Omental fat pad (tissue), 4 donors: ENCODE data around the gene MBNL2. TPM values are rescaled to one million over a fixed set of nuclear protein-coding genes. Genes with fewer than 3 reads are reported as not detected.
A peak's percentile ranks its signal among the peaks of the same experiment; 100 is the strongest.

Experiments used
- ATAC-seq: fragments of 150-250 bp; one replicate; pipeline ENCODE4 v1.9.1; 2016; ENCODE audit warnings: mild to moderate bottlenecking, moderate library complexity; ENCODE audit not compliant: low FRiP score
- DNase-seq: peaks from one replicate; pipeline ENCODE4 v3.0.0-alpha.2; 2019; ENCODE audit warnings: low spot score
- total RNA-seq, 4 donors: library from RNA; depleted of rRNA; stranded (reverse); fragments of >200 nt; gene quantifications; one replicate each; pipeline ENCODE4 v1.1.0, GENCODE V29; 2016
- TF ChIP-seq, protein P1 (sequence below), 3 donors: fragments of 450-650 bp; IDR thresholded peaks; one replicate each; pipeline ENCODE4 v1.5.1; 2016 to 2017; ENCODE audit warnings: antibody characterized with exemption in 3 of 3, mild to moderate bottlenecking in 3 of 3, moderate library complexity in 2 of 3

MBNL2 gene
- total RNA-seq, 4 donors from 2014 or later, result 105 to 132 (median 123) TPM

- no peak for DNase-seq
- TF ChIP-seq, protein P1, sequence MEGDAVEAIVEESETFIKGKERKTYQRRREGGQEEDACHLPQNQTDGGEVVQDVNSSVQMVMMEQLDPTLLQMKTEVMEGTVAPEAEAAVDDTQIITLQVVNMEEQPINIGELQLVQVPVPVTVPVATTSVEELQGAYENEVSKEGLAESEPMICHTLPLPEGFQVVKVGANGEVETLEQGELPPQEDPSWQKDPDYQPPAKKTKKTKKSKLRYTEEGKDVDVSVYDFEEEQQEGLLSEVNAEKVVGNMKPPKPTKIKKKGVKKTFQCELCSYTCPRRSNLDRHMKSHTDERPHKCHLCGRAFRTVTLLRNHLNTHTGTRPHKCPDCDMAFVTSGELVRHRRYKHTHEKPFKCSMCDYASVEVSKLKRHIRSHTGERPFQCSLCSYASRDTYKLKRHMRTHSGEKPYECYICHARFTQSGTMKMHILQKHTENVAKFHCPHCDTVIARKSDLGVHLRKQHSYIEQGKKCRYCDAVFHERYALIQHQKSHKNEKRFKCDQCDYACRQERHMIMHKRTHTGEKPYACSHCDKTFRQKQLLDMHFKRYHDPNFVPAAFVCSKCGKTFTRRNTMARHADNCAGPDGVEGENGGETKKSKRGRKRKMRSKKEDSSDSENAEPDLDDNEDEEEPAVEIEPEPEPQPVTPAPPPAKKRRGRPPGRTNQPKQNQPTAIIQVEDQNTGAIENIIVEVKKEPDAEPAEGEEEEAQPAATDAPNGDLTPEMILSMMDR (IDR thresholded peaks at IDR 0.05), result no peak
- ATAC-seq, result peak; percentile 53
Measured at GRCh38 chr13:97266772-97267417, 44.8 kb downstream of the MBNL2 start.

DNA sequence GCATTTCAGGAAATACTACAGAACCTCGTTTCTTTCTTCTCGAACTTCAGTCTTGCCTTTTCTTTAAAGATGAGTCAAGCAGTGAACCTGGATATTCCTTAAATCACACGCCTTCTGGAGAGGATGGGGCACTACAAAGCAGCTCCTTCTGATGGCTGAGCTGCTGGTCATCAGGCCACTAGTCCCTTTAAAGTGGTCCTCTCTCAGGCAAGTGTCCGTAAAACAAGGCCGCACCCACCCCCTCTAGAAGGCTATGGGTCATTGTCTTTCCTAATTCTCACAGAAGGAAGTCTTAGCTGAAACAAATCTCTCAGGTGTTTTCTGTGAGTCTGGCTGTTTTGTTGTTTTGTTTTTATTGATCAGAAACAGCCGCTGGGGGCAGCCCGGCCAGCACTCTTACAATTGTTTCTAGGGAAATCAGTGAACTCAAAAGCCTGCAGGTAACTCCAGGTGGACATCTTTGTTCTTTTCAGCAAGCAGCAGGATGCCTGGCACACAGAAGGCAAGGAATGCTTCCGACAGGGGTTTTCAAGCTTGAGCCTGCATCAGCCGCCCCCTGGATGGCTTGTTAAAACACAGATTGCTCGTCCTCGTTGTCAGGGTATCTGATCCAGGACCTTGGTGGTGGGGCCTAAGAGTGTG is 45.4 kb downstream of the MBNL2 start:
- DNase-seq (no peak), ATAC-seq (peak; percentile 47)
- TF ChIP-seq, protein P1 (IDR thresholded peaks at IDR 0.05), result no peak

DNA sequence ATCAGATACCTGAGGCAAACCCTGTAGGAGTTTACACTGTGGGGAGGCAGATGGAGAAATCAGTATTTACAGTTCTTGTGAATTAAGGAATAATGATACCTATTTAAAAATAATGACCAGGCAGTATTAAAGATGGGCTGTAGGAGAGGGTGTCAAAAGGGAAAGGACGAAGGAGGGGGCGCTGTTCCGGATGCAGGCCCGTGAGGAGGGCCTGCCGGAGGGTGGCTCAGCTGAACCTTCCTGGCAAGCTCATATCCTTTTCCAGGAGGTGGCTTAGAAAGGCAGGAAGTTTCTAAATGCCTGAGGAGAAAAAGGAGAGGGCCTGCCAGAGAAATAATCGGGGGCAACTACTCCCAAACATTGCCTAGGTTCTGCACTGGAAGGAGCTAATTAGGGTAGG is 46.6 kb downstream of the MBNL2 start:
- TF ChIP-seq, protein P1 (IDR thresholded peaks at IDR 0.05), result no peak
- DNase-seq (no peak), ATAC-seq (no peak)

DNA sequence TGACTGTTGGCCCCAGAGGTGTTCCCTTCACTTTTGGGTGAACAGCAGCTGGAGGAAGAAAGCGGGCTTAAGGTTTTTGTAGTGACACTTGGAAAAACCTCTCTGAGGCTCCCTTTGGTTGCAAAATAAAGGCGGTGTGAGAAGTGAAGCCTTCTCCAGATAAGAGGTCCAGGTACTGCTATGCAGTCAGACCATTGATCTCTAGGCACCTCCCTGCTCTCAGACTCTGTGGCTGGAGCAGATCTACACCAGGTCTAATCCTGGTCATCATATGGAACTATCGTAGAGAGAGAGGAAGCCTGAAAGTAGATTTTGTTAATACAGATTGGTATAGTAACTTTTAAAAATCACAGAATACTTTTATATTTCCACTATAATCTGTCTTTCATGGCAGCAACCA is 47.5 kb downstream of the MBNL2 start:
- DNase-seq (no peak), ATAC-seq (no peak)
- TF ChIP-seq, protein P1 (IDR thresholded peaks at IDR 0.05), result no peak

- ATAC-seq, result no peak
- TF ChIP-seq, protein P1 (IDR thresholded peaks at IDR 0.05), result no peak
- DNase-seq, result no peak
Measured at GRCh38 chr13:97272526-97272925, 50.4 kb downstream of the MBNL2 start.

- DNase-seq (no peak), ATAC-seq (no peak)
- TF ChIP-seq, protein P1 (IDR thresholded peaks at IDR 0.05), result no peak
Measured at GRCh38 chr13:97273341-97273831, 51.3 kb downstream of the MBNL2 start.
